Measurements from ENCODE around the gene TBL1X. TPM values are rescaled to one million over a fixed set of nuclear protein-coding genes. Genes with fewer than 3 reads are reported as not detected.
A peak's percentile ranks its signal among the peaks of the same experiment; 100 is the strongest.

The TBL1X gene
- total RNA-seq, 1 donor from 2014 or later, result 7.5 TPM

DNA sequence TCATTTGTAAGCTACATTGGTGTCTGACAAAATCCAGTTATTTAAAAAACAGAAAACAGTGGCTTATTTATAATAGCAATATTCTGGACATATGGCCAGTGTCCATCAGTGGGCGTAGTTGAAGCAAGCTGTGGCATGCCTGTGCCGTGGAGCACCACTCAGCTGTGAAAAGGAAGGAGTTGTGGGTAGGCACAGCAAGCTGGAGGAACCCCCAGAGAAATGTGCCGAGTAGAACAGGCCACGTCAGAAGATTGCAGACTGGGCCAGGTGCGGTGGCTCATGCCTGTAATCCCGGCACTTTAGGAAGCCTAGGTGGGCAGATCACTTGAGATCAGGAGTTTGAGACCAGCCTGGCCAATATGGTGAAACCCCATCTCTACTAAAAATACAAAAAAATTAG is 198.4 kb downstream of the TBL1X start:
- DNase-seq (ENCODE audit: low read depth in 2 of 2), result no peak

DNA sequence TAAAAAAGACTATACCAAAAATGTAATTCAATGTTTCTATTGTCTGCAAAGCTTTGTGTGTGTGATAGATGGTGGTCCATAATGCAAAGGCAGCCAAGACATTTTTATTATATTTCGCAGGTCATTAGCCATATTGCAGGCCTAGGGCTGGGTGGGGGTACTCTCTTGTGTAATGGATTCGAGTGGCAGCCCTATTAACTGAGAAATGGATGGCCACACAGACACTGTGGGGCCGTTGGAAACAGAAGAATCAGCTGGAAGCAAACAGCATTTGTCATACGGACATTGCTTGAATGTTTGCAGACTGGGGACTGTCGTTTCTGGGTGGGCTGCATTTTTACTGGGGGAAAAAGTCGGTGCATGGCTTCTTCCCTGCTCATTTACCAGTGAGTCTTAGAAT is 199.4 kb downstream of the TBL1X start:
- DNase-seq (ENCODE audit: low read depth in 2 of 2), result no peak

DNA sequence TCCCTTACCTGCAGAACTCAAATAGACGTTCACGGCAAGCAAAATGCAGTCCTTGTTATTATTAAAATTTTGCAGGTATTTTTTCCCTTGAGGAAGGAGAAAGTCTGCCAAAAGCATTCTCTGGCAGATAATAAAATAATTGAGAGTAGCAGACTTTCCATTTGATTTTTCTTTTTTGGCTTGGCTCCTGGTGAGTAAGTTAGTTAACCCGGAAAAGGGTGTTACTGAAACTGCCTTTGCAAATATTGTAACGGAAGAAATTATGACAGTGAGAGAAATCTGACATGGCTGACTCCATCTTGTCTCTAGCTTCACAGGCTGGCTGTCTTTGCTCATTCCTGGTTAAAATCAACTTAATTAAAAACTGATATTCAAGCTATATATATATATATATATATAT is 200.3 kb downstream of the TBL1X start:
- DNase-seq (ENCODE audit: low read depth in 2 of 2), result peak; percentile 48 to 77

DNA sequence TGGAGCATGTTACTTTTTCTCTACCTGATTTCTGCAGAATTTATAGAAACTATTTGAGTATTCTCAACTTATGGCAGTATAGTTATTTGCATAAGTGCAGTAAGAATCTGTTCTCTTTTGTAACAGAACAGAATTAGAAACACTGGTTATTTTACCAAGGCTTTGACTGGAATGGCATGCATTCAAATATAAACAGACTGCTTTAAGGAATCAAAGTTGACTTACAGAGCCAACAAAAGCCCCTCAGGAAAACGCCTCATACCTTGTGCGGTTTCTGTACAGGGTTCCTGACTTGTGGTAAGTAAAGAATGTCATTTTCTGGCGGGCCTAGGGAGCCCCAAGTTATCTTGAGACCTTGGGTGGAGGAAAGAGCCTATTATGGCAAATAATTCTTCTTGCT is 203.7 kb downstream of the TBL1X start:
- DNase-seq (ENCODE audit: low read depth in 2 of 2), result peak in 1 of 2 donors; percentile 27

DNA sequence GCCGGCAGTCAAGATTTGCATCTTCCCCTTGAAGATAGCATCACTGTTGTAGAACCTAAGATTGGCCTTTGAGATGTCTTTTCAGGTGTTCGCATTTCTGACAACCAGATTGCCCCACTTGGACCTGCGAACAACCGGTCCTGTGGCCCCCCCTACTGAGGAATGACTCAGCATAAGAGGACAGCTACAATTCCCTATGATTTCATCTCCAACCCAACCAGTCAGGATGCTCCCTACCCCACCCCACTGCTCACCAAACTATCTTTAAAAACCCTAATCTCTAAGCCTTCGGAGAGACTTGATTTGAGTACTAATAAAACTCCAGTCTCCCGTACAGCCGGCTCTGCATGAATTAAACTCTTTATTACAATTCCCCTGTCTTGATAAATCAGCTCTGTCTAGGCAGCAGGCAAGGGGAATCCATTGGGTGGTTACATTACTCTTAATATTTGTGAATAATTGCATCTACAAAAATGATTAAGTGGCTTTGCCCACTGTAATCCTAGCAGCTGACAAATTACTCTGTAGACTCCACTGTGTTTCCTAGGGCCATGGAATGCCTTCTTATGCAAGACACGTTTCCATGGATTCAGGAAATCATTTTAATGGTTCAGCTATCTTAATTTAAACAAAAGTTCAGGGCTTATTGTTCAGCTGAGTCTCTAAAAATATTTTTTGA is 205.4 kb downstream of the TBL1X start:
- peak; percentile 38 to 68 for DNase-seq (ENCODE audit: low read depth in 2 of 2)

DNA sequence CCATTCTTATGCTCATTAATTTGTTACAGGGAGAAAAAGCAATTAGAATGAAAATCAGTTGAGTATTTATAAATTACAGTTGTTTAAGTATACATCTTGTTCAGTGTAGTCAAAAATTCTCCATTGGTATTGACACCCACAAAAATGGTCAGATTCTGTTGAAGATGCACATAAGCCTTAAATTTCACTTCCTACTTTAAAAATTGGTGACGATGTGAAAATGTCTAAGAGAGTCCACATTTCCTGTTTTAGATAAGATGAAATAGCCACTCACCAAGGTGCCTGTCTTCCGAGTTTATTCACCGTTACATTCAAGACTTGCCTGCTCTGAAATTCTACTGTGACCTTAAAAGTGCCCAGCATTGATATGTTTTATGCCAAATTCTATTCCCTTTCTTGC is 207.1 kb downstream of the TBL1X start:
- DNase-seq (ENCODE audit: low read depth in 2 of 2), result no peak

GRCh38 chrX:9676306-9676705 is 211.4 kb downstream of the TBL1X start:
- no peak for DNase-seq (ENCODE audit: low read depth in 2 of 2)

DNA sequence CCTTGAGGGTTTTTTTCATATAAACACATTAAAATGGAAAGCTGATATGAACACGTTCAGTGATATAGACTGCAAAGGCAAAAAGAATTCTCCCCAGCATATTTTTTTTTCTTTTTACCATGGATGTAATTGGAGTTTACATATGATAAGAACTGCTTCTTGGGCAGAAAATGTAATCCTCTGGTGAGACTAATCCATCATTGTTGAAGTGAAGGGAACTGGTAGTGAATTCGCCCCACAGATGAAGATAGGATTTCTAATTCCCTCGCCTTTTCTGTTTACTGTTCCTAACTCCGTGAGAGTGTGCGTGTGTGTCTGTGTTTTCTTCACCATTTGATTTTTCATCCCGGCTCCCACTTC is 211.9 kb downstream of the TBL1X start:
- no peak for DNase-seq (ENCODE audit: low read depth in 2 of 2)

DNA sequence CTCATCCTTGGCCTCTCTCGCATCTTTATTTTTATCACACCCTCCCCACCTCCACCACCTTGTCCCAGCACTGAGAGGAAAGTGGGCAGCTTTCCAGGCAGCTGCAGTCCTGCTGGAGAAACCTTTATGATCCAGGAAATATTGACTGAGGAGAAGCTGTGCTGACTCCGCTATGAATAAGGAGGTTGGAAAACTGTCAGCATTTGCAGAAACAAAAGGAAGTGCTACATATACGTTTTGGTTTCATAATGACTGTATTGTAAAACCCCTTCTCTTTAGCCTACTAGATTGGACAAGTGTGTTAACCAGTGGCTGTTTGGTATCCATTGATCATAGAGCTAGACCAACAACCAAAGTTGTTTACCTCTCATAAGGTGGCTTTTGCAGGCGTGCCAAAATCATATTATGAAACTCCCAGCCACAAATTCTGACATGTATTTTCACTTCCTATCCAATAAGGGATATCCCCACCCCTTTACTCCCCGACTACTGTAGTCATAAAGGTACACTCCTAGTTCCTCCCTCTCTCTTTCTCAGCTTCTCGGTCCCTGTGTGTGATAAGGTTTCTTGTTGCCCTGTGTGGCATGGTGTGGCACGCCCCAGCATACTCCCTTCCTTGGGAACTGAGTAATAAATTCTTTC is 212.4 kb downstream of the TBL1X start:
- peak; percentile 25 to 86 for DNase-seq (ENCODE audit: low read depth in 2 of 2)

DNA sequence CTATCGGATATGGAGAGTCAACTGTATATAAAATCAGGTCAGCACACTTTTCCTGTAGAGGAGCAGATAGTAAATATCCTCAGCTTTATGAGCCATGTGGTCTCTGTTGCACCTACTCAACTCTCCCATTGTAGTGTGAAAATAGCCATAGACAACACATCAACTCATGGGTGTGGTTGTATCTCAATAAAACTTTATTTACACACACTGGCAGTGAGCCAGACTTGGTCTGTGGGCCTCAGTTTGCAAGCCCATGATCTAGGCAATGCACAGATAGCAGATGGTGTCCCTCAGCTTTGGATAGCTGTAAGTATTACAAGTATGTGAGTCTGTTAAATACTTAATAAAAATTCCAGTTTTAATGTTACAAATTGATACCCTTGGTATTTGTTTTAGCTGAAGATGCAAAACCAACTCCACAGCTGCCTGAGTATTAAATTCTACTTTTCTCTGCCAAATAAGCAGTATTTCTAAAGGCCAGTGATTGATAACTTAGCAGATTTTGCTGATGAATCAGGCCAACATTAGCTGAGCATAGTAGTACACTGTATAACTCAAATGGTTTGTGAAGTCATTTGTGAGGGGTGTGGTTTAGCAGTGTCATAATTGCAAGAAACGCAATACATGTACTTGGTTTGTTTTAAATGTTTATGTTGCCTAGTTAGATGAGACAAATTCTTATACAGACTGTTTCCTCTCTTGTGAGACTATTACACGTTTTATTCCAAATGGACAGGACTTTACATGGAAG is 213.5 kb downstream of the TBL1X start:
- DNase-seq (ENCODE audit: low read depth in 2 of 2), result no peak

DNA sequence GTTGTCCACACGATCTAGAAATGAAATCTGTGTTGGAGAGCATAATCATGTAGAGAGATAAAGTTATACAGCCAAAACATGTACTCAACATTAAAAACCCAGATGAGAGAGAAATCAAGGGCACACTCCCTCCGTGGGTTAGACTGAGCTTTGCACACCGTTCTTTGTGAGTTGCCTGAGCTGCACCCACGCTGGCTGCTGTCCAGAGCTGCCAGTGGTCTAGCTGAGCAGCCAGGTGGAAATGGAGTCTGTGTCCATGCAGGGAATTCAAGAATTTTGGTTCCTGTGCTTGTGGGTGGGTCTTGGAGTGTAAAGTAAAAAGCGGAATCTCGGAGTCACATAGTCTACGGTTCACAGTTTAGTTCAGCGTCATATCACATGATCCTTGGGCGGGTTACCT is 216.2 kb downstream of the TBL1X start:
- no peak for DNase-seq (ENCODE audit: low read depth in 2 of 2)

DNA sequence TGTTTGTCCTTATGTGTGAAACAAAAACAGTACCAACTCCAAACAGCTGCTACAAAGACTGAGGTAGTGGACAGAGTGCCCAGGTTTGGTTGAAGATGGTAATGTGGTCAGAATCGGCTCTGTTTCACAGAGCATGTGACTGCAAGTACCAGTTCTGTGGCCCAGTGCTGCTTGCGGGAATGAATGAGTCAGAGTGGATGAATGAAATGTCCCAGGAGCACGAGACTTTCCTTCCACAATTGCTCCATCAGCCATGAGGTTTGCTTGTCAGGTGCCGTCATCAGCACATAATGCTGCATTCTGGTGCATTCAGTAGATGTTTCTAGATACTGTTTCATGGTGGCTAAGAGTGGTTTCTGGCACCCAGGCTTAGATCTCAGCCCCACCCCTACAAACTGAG is 216.6 kb downstream of the TBL1X start:
- no peak for DNase-seq (ENCODE audit: low read depth in 2 of 2)

GRCh38 chrX:9682456-9682855 is 217.6 kb downstream of the TBL1X start:
- peak in 1 of 2 donors; percentile 40 for DNase-seq (ENCODE audit: low read depth in 2 of 2)

DNA sequence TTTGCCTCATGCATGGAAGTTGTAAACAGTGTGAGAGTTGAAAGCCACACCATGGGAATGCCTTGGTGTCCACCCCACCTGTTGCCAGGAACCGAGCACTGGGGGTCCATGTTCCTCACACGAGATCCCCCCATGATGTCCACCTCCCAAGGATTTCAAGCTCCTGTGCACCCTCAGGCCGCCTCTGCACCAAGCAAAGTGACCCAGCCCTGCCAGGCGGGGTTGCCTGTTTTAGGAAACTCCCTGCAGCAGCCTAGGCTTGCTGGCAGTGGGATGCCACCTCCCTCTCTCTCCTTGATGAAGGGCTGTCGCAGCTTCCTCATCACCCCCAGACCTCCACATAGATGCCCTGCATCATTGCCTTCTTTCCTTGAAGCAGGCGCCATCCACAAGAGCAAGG is 218.0 kb downstream of the TBL1X start:
- no peak for DNase-seq (ENCODE audit: low read depth in 2 of 2)

DNA sequence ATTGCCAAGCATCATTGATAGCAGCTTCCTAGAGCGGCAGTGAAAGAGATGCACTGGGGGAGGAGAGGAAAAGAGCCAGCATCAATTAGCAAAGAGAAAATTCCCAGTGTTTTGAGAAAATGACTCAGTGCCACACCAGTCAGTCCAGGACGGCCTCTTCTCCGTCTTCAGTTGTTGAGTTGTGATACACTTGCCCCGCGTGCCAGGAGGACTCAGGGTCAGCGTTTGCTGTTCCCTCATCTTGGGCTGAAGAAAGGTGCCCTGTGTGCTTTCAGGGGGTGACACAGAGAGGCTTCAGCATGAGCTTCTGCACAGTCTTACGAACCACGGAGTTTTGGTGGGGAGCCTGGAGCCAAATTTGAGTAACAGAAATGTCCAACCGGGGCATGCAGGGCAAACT is 218.5 kb downstream of the TBL1X start:
- DNase-seq (ENCODE audit: low read depth in 2 of 2), result no peak

- no peak for DNase-seq (ENCODE audit: low read depth in 2 of 2)
These were observed 223.0 kb downstream of the TBL1X start for GRCh38 chrX:9687899-9688298.

DNA sequence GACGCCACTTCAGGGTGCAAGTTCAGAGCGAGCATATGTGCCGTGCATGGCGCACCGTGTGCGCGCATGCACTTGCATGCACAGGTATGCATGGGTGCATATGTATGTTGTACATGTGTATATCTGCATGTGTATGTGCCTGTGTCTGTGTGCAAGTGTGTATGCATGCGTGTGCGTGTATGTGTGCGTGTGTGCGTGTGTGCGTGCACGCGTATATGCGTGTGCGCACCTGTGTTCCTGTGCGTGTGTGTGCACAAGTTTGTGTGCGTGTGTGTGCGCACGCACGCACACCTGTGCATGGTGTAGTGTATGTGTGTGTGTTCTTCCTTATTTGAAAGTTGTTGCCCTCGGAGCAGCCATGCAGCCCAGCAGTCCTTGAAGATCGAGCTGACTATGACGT is 224.0 kb downstream of the TBL1X start:
- DNase-seq (ENCODE audit: low read depth in 2 of 2), result no peak

DNA sequence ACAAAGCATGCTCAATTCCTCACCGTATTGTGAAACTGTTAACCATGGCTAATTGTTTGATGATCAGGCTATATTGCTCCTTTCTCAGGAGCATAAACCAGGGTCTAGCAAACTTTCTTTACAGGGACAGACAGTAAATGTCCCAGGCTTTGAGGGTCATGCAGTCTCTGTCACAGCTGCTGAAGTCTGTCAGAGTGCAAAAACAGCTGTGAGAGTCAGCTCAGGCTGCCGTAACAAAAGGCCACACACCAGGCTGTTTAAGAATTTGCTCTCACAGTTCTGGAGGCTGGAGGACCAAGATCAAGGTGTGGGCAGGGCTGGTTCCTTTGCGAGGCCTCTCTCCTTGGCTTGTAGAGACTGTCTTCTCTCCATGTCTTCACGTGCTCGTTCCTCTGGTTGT is 225.2 kb downstream of the TBL1X start:
- DNase-seq (ENCODE audit: low read depth in 2 of 2), result no peak

DNA sequence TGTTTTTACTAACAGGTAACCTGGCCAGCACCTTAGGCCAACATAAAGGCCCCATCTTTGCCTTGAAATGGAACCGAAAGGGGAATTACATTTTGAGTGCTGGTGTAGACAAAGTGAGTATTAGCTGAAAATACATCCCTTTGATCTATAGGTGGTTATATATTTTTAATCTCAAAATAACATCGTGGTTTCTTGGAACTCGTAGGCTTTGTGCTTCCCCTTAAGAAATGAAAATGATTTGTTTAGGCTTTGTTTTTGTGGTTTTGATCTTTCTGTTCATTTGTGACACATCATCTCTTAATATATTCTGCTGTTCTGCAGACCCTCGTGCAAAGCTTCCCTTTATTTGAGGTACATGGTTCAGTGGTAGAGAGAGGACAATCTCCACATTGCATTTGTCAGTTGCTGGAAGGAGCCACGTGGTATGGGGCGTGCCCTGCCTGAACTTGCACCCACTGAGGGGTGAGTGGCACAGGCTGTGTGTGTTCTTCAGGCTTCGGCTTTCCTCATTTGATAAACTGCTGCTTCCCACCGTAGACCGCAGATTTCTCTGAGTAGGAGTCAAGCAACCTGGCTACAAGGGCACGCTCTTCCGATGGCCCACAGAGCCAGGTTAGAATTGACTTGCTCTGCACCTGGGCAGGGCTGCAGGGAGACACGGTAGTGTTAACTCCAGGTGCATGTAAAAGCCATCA is 228.6 kb downstream of the TBL1X start:
- DNase-seq (ENCODE audit: low read depth in 2 of 2), result no peak

GRCh38 chrX:9698576-9698975 is 233.7 kb downstream of the TBL1X start:
- no peak for DNase-seq (ENCODE audit: low read depth in 2 of 2)

DNA sequence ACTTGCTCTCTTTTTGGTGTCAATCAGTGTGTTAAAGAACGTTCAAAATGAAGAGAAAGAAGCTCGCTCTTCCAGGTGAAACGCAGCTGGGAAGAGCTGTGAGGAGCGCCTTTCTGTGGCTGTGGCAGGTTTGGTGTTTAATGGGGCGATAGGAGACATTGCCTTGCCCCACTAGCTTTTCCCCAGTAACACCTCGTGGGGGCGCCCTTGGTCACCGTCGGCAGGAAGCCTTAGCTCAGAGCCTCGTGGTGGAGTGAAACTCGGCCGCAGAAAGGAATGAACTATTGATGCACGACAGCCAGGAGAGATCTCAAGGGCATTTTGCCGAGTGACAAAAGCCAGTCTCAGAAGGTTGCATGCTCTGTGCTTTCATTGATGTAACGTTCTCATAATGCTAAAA is 235.7 kb downstream of the TBL1X start:
- DNase-seq (ENCODE audit: low read depth in 2 of 2), result no peak

- DNase-seq (ENCODE audit: low read depth in 2 of 2), result no peak
These were observed 236.9 kb downstream of the TBL1X start for GRCh38 chrX:9701790-9702189.
